ENCODE measurements around the gene GYPC.
"Not testable (repeated sequence)": the region's sequence is repeated elsewhere in the genome, so short reads cannot be mapped to it uniquely, and the experiment has no call there.

Gene GYPC

DNA sequence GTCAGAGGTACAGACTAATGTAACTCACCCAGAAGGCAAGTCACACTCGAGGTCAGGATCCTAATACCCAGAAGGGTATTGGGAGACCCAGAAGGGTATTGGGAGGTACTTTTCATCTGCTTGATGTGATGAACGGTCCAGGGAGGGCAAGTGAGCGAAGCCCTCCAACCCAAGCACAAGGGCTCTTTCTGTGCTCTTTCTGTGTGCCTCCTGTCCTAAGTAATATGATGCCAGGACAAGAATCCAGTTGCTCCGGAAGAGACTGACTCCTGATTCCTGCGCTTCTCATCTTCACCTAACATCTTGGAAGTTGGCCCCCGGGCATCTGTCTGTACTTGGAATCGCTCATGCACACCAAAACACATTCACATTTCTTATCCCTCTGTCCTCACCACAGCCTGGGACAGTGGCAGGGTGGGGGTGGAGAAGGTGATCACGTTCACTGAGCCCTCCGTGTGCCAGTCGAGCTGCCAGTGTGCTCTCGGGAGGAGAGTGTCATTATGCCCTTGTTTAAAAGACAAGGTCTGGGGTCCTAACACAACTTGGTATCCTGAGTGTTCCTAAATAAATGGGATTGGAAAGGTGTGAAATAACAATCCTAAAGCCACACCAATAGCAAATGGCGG lies 17.1 kb downstream of the GYPC start:
- DNase-seq: no peak

DNA sequence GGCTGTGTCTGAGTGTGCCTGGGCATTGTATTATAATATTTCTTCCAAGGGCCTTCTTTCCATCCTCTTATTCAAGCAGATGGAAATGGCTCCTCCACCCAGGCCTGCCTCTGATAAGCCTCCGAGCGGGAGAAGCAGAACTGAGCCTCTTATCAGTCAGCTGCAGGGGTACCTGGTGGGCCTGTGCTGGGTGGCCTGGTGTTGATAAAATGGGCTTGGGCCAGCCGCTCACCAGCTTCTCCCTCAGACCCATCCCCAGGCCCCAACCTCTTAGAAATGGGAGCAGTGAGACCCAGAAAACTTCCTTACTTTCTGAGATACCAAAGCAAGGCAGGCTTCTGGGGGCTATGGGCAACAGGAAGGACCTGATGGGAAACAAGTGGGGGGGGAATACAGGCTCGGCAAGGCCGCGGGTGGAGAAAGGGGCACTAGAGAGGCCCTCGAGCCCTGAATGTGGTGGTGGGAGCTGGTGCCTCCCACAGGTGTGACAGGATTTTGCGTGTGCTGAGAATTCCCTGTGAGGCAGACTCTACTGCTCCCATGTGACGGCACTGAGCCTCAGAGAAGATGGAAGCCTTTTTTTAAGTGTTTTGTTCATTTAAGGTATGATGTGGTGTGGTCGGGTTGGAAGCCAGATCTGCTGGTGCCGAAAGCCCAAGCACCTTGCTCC lies 18.3 kb downstream of the GYPC start:
- DNase-seq: no peak

DNA sequence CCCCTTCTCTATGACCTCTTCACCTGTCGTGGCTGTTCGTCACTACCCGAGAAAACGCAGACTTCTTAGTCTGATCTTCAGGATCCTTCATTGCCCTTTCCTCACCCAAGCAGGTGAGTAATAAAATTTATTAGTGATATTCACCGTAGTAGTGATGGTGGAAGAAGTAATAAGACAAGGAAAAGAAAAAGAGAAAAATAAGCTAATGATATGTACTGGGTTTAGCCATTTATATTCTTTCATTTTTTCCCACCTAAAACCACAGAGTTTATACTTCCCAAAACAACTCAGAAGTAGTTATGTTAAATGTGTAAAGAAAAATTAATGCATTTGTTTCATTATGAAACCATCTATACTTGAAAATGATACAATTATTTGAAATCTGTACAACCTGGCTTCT lies 19.7 kb downstream of the GYPC start:
- no peak for DNase-seq

DNA sequence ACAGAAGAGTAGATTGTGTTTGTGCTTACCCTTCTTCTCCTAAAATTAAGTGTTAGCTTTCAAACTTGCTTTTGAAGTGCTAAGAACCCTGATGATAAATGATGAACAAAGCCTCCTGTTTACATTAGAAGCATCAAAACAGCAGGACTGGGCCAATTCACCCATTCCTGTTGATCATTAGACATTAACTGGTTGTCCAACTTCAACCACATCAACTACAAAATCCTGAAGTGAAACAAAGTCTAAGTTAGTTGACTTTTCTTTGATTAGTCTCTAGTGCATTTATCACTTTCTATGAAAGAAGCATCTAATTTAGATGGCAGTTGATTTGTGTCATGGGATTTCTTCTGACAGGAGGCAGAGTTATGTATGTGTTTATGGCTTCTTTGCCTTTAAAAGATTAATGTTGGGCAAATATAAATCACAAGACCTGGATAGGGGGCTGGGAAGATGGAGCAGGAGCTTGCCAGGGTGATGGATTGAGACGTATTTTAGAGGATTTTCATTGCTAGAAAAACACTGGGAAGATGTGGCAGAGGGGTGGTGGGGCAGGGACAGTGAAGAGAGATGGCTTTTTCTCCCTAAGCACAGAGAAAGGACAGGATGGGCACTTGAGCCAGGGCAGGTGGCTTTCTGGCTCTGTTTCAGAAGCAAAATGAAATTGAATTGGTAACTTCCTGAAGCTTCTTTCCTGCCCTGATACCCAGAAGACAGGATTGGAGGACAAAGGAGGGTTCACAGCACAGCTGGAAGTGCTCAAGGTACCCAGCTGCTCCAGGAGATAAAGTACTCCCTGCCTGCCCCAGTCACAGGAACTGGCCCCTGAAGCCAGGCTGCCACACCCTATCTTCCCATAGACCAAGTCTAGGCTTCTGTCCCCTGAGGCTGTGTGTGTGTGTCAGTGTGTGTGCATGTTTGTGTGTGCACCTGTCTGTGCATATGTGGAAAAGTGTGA lies 20.5 kb downstream of the GYPC start:
- DNase-seq: no peak

DNA sequence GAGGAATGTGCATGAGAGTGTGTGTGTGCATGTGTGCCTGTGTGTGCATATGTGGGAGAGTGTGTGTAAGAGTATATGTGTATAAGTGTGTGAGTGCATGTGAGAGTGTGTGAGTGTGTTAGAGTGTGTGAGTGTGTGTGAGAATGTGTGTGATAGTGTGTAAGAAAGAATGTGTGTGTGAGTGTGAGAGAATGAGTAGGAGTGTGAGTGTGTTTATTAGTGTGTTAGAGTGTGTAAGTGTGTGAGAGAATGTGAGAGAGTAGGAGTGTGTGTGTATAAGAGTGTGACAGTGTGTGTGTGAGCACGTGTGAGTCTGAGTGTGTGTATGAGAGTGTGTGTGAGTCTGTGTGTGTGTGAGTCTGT lies 21.2 kb downstream of the GYPC start:
- DNase-seq: no peak

DNA sequence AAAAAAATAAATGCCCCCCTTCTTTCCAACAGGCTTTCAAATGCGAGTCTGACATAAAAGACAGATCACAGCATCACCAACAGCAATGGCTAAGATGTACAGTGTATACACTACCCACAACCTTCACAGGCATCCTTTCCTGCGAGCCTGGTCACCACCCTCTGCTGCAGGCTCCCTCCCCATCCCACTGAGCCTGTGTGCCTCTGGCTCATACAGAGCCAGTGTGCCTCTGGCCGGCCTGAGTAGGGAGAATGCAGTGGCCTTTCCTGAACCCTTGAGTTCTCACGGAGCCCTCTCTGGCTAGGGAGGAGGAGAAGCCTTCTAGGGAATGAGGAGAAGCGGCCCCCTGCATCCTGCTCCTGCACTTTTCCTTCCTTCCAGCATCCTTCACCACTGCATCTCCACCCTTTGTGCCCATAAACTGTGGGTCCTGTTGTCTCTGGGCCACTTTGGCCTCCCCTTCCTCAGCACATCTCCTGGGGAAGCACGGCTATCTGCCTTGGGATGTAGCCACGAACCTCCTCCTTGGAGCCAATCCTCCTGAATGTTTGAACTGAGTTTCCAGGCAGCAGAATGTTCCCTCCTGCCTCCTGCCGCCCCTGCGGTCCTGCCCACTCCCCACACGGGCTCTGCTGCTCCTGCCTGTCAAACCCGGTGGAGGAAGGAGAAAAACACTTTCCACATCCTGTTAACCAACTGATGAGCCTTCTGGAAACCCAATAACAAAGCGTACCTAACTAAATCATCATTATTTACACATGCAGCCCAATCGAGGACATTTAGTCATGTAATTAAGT lies 22.5 kb downstream of the GYPC start:
- DNase-seq: no peak

DNA sequence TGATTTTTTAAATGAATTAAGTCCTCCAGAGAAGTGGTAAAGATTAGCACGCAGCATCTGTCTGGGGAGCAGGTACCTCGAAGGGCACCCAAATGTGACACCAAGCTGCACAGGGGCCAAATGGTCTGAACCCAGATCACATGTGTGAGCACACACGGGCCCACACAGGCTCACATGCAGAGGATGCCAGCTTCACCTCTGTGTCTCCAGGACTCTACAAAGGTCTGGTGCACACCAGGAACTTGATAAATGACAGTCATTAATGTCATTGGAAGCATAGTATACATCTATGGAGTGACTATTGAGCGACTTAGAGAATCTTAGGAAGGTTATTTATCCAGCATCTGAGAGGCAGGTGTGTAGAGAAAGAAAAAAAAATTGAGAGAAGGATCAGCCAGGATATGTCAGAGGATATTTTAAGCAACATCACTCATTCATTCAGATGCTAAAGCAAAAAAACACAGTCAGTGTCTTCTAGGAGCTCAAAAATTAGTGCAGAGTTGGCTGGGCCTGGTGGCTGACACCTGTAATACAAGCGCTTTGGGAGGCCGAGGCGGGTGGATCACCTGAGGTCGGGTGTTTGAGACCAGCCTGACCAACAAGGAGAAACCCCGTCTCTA lies 23.2 kb downstream of the GYPC start:
- no peak for DNase-seq

DNA sequence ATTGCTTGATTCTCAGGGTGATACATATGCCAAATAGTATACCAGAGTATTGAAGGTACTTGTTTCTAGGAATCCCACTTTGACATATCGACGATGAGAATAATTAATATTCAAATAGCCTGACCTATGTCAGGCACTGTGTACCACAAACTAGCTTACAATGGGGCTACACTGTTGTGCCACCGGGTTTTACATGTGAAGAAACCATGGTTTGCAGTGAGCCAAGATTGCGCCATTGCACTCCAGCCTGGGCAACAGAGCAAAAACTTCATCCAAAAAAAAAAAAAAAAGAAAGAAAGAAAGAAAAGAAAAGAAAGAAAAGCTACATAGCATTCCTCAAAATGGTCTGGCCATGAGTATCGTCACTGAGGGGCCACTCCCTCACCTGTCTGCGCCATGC lies 25.5 kb downstream of the GYPC start:
- DNase-seq: no peak

DNA sequence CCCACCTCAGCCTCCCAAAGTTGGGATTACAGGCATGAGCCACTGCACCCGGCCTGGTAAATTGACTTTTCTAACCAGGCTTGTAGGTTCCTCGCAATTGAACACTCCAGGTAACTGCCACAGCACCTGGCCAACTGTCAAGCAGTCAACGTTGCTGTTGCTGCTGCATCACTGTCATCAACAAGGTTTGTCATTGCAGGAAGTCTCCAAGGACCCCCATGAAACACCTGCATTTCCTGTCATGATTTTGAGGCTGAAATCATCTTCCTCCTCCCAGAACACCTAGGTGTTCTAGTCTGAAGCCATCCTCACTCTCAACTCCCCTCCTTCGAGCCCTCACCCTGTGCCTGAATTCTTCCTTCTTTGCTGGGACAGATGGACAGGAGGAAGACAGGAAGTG lies 29.7 kb downstream of the GYPC start:
- DNase-seq: no peak

DNA sequence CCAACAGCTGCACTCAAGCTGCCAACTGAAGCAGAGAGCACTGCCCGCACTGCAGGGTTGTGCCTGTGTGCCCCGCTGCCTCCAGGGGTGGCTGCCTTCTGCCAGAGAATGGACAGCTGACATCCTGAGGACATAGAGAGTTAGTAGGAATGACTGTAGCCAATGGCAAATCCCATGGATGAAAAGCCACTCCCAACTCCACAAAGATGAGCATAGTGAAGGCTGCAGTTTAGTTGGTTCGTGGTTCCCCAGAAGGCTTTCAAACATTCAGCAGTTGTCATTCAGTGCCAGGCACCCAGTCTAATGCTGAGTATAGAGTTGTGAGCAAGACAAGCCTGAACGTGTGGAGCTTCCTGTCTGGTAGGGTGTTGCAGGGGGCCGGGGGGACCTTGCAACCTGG lies 30.3 kb downstream of the GYPC start:
- DNase-seq: no peak

DNA sequence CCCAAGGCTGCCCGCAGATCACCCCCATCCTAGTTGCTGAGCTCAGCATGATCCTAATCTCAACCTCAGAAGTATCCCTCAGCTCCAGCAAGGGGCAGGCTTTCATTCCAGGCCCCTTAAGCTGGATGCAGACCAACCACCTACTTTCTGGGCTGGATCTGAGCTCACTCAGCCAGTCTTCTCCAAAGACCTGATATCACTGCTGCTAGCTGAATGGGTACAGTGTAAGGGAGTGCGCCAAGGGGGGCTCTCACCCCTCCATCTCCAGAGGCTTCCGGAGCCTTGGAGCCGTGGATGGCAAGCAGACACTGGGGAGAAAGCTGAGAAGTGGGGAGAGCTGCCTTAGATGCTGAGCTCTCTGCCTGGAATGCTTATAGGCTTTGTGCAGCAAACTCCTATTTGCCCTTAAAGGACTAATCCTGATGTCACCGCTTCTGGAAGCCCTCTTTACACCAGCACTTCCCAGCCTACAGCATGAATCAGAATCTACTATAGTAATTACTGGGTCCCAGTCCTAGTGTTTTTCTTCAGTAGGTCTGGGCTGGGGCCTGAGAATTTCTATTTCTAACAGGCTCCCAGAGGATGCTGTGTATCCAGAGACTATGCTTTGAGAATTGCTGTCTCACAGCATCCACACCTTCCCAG lies 31.0 kb downstream of the GYPC start:
- DNase-seq: no peak

DNA sequence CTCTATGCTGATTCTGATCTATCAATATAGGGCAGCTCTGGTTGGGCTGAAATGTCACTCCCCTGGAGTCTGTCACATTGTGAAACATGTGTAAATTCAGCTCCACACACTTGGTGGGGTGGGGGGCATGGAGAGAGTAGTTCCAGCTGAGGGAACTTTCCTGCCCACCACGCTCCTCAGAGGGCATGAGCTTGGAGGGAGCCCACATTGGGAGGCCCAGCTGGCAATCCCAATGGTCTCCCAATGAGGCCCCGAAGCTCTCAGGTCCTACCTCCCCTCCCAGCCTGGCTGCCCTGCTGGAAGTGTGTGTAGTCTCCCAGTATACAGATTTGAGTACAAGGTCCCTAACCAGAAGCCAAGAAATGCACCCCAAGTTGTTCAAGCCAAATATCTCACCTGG lies 31.5 kb downstream of the GYPC start:
- no peak for DNase-seq

DNA sequence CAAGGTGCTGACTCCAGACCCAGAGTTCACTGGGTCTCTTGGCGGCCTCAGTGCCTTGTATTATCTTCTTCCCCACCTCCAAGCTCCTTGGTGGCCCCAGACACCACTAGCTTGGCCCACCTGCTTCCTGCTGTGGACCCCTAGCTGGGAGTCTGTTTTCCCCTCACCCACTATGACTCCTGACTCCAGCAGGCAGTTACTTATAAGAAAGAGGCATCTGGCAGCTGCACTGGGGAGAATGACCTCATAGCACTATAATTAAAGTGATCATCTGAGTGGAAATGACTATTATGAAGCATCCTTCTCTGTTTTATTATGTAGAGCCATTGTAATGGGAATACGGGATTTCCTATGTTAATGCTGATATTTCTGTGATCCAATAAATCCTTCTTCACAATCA lies 32.6 kb downstream of the GYPC start:
- DNase-seq: not testable (repeated sequence)

DNA sequence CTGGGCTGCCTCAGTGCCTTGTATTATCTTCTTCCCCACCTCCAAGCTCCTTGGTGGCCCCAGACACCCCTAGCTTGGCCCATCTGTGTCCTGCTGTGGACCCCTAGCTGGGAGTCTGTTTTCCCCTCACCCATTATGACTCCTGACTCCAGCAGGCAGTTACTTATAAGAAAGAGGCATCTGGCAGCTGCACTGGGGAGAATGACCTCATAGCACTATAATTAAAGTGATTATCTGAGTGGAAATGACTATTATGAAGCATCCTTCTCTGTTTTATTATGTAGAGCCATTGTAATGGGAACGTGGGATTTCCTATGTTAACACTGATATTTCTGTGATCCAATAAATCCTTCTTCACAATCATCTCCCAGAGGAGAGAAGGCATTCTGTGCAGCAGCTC lies 36.3 kb downstream of the GYPC start:
- not testable (repeated sequence) for DNase-seq

DNA sequence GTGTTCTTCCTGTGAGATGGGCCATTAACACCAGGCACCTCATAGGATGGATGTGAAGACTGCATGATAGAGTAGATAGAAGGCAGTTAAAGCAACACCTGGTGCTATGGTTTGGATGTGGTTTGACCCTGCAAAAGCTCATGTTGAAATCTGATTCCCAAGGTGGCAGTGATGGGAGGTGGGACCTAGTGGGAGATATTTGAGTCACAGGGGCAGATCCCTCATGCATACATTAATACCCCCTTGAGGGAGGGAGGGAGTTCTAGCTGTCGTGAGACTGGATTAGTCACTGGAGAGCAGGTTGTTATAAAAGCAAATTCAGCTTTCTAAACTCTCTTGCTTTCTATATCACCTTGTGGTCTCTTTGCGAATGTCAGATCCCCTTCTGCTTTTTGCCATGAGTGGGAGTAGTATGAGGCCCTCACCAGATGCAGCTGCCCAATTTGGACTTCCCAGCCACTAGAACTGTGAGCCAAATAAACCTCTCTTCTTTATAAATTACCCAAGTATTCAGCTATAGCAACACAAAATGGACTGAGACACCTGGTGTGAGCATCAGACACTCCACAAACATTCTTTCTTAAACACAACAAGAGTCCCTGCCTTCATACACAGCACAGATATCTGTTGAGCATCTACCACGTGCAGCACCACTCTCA lies 37.1 kb downstream of the GYPC start:
- not testable (repeated sequence) for DNase-seq

DNA sequence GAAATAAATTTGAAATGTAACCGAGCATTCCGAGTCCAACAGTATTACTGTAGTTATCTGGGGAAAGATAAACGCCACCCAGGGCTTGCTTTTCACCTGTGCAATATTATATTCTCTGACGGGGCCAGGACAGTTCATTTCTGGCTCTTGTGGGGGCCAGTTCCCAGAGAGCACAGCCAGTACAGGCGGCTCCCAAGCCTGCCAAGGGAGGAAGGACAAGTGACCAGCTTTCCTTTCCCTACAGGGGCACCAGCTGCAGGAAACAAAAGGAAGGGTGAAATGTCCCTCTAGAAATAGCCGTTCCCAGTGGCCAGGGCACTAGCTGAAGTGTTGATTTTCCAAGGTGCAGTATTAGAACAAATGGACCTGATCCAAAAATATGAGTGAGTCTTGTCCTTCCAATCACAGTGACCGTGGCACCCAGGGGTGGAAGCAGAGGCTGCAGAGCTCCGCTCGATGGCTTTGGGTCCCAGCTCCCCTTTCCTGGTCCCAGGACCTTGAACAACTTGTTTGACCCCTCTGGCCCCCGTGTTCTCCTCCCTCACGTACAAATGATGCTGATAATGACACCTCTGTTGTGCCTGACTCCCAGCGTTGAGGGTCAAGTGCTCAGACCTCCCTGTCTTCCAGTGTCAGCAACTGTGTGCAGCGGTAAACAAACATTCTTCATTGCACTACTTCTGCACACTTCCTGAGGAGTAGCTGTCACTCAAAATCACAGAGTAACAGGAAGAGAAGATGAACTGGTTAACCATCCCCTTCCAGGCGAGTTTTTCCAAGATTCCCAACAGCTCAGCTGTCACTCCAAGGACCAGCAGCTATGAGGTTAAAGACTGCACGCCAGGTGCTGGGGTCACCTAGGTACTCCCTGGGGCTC lies 40.9 kb downstream of the GYPC start:
- no peak for DNase-seq

DNA sequence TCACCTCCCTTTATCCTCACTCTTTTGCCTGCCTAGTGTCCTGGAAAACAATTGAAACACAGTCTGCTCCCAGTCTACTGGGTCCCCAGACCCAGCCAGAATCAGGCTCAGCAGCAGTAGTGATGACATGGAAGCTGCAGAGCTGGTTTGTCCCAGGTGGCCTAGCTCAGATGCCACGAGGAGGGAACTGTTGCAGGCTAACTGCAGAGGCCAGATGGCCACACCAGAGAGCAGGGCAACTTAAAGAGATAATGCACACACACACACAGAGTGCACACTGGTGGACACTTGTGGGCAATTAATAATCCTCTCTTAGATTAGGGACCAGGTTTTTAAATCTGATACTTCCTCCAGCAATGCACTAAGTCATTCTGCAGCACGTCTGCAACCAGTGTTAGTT lies 42.4 kb downstream of the GYPC start:
- DNase-seq: no peak

DNA sequence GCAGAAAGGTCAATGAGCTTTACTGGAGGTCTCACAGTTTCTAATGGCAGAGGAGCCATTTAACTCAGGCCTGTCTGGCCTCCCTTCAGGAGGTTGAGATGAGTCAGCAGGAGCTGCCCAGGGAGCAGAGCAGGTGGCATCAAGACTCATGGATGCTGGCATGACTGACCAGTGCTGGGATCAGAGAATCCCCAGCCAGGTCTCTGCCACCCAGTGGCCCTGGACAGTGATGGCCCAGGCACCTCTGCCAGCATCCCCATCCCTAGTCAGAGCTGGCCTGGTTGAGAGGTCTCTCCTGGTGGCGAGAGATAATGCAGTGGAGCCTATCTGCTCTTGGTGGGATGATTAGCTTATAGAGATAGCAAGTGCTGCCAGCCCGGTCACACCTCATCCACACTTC lies 43.1 kb downstream of the GYPC start:
- no peak for DNase-seq

DNA sequence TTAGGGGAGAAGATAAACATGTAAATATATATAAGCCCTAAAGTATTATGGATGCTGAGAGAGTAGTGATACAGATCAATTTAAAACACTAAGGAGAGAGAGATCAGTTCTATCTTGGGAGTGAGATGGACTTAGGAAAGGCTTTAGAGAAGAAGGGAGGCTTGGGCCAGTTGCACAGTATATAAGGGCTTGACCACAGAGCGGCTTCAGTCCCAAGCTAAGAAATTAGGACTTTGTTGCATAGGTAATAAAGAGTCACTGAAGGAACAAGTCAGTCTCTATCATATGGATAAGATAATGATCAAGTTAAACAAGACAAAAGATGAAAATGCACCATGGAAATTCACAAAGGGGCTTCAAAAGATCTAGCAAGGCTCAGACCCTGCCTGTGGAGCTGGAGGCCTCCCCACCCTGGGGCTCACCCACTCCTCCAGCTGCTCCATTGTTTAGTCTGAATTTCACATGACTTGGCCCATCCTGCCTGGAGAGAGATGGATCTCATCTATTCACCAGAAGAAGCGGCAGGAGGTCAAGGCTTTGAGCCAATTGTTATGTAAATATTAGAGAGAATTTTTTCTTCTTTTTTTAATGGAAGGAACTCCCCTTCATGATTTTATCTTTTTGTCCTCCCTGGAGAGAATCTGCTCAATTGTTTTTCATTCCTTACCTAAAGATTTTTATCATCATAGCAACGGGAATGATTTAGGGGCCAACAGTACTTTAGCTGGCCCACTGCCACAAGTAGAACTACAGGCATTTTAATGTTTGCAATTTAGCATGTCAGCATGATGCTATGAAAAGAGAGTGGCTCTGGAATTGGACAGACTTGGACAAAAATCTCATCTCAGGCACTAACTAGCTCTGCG lies 44.0 kb downstream of the GYPC start:
- DNase-seq: no peak

DNA sequence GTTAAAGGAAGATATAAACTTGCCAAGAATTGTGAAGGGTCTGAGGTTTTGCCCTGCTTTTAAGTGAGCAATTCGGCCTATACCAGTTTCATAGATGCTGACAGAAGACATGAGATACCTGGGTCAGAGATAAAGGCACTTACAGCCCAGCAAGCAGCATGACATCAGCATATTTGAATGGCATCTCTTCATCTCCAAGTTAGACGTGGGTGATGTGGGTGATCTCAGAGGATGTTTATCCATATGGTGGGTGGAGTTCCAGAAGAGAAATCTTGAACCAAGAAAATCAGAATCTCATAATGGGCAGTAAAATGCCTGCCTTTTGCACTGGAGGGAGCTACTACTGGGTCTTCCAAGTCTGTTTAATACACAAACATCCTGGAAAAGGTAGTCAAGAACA lies 44.7 kb downstream of the GYPC start:
- no peak for DNase-seq
